Trophoblast cell (in vitro differentiated cells and primary cell): ENCODE results near the gene KIF25.

ENCODE experiments used
- DNase-seq, 2 donors: peaks; one replicate each; pipeline ENCODE4 v3.0.0-alpha.2; 2016
- H2AFZ ChIP-seq: 2 replicates; pipeline ENCODE4 v1.6.1; 2013; ENCODE audit warnings: low read length, moderate library complexity, mild to moderate bottlenecking; ENCODE audit not compliant: insufficient read depth, poor library complexity
- H2AK5ac ChIP-seq: 2 replicates; pipeline ENCODE4 v1.6.1; 2013; ENCODE audit warnings: mild to moderate bottlenecking, low read length
- H2BK120ac ChIP-seq: 2 replicates; pipeline ENCODE4 v1.6.1; 2013; ENCODE audit warnings: low read length, mild to moderate bottlenecking, moderate library complexity; ENCODE audit not compliant: insufficient read depth, poor library complexity
- H2BK12ac ChIP-seq: 2 replicates; pipeline ENCODE4 v1.6.1; 2013; ENCODE audit warnings: mild to moderate bottlenecking, low read length, moderate library complexity
- H2BK5ac ChIP-seq: 2 replicates; pipeline ENCODE4 v1.6.1; 2013; ENCODE audit warnings: low read length, low read depth, moderate library complexity, mild to moderate bottlenecking; ENCODE audit not compliant: poor library complexity
- H3K14ac ChIP-seq: 2 replicates; pipeline ENCODE4 v1.6.1; 2013; ENCODE audit warnings: mild to moderate bottlenecking, low read length
- H3K18ac ChIP-seq: 2 replicates; pipeline ENCODE4 v1.6.1; 2013; ENCODE audit warnings: mild to moderate bottlenecking, low read length
- H3K23ac ChIP-seq: 2 replicates; pipeline ENCODE4 v1.6.1; 2013; ENCODE audit warnings: low read length
- H3K27ac ChIP-seq: 2 replicates; pipeline ENCODE4 v1.5.1; 2013; ENCODE audit warnings: low read depth, mild to moderate bottlenecking, inconsistent platforms, low read length, moderate library complexity
- H3K27me3 ChIP-seq: 2 replicates; pipeline ENCODE4 v1.6.1; 2013; ENCODE audit warnings: inconsistent platforms, mild to moderate bottlenecking, low read length, moderate library complexity; ENCODE audit not compliant: insufficient read depth
- H3K36me3 ChIP-seq, 2 experiments: 1 replicate in 1 of 2; 2 replicates in 1 of 2; pipeline ENCODE4 v1.6.1; 2013; ENCODE audit warnings: low read length in 2 of 2, mild to moderate bottlenecking in 2 of 2, moderate library complexity in 1 of 2; ENCODE audit not compliant: insufficient read depth in 2 of 2, control insufficient read depth in 1 of 2
- H3K4ac ChIP-seq: 2 replicates; pipeline ENCODE4 v1.6.1; 2013; ENCODE audit warnings: low read depth, mild to moderate bottlenecking, low read length, moderate library complexity
- H3K4me1 ChIP-seq, 2 experiments: 1 replicate in 1 of 2; 2 replicates in 1 of 2; pipeline ENCODE4 v1.6.1; 2013; ENCODE audit warnings: low read length in 2 of 2, mild to moderate bottlenecking in 2 of 2, moderate library complexity in 1 of 2; ENCODE audit not compliant: insufficient read depth in 2 of 2, control insufficient read depth in 1 of 2
- H3K4me2 ChIP-seq: 2 replicates; pipeline ENCODE4 v1.6.1; 2013; ENCODE audit warnings: inconsistent platforms, mild to moderate bottlenecking, low read length, moderate library complexity
- H3K4me3 ChIP-seq: 2 replicates; pipeline ENCODE4 v1.5.1; 2013; ENCODE audit warnings: mild to moderate bottlenecking, low read depth, low read length, inconsistent platforms
- H3K79me1 ChIP-seq: one replicate; pipeline ENCODE4 v1.6.1; 2013; ENCODE audit warnings: low read length
- H3K79me2 ChIP-seq: 2 replicates; pipeline ENCODE4 v1.6.1; 2013; ENCODE audit warnings: low read length, mild to moderate bottlenecking; ENCODE audit not compliant: control insufficient read depth, insufficient read depth, poor library complexity
- H3K9ac ChIP-seq: 2 replicates; pipeline ENCODE4 v1.6.1; 2013; ENCODE audit warnings: mild to moderate bottlenecking, low read length
- H3K9me3 ChIP-seq: 2 replicates; pipeline ENCODE4 v1.6.1; 2013; ENCODE audit warnings: low read depth, mild to moderate bottlenecking, control low read depth, inconsistent platforms, low read length; ENCODE audit not compliant: insufficient read depth
- H4K12ac ChIP-seq: 2 replicates; pipeline ENCODE4 v1.6.1; 2013; ENCODE audit warnings: low read depth, mild to moderate bottlenecking, low read length, moderate library complexity
- H4K8ac ChIP-seq: 2 replicates; pipeline ENCODE4 v1.6.1; 2013; ENCODE audit warnings: low read depth, mild to moderate bottlenecking, low read length, moderate library complexity
- H4K91ac ChIP-seq: one replicate; pipeline ENCODE4 v1.6.1; 2013; ENCODE audit warnings: low read depth, mild to moderate bottlenecking, low read length, moderate library complexity
- WGBS: extraction: QIAGEN DNeasy Blood & Tissue Kit; methylation state at CpG from one replicate; pipeline ENCODE4 v1.1.7; 2013; ENCODE audit warnings: missing lambda C conversion rate; ENCODE audit not compliant: insufficient read length, insufficient coverage; ENCODE audit errors: extremely low coverage; 5-methylcytosine and 5-hydroxymethylcytosine counted together

The KIF25 gene

DNA sequence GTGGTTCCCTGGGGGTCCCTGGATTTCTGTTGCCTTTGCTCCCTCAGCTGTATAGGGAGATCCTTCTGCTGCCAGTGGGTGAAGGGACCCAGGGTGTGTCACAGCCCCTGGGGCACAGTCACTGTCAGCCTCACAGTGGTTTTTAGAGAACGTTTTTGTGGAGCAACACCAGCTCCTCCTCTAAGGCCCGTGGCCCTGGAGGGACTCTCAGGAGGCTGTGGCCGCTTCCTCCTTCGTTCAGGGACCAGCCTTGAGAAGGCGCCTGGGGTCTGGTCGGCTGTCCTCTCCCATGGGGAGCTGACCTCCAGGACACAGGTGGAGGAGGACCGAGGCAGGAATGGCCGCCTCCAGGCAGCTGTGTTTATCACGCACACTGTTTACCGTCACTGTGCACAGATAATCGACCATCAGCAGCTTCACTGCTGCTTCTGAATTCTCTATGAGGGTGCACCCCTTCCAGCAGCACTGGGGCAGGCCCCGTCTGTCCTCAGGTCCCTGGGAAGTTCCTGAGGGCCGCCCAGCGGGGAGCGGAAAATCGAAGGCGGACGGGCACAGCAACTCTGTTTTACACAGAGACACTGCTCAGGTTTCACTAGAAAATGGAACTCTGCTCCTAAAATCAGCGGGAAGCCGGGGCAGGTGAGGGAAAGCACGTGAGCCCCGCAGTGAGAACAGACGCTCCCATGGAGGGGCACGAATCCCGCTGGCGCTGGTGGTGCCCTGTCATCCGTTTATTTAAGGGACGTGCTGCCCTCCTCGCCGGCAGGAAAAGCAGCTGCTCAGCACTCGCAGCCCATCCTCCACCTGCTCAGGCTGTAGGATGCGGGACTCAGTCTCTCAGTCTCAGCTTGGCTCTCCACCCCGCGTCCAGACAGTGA is 92.0 kb downstream of the KIF25 start:
- H3K27me3 ChIP-seq = no peaks in the 10 kb centered on the region
- H3K9me3 ChIP-seq = peaks cover 6% of the 10 kb centered on the region
- H3K23ac ChIP-seq = no peak overlapping the region
- H3K4ac ChIP-seq = no peak overlapping the region
- H3K4me1 ChIP-seq = peaks cover 15 to 16% of the 10 kb centered on the region in 2 experiments
- no peak overlapping the region for H3K14ac ChIP-seq
- no peak overlapping the region for H4K8ac ChIP-seq
- no peak overlapping the region for H3K4me3 ChIP-seq
- no CpG with 5 or more reads among the region's 34 CpGs for WGBS
- H3K79me2 ChIP-seq = no peaks in the 10 kb centered on the region
- peaks cover 4% of the 10 kb centered on the region for H3K79me1 ChIP-seq
- no peak overlapping the region for H2AFZ ChIP-seq
- no peak overlapping the region for H3K4me2 ChIP-seq
- peak overlapping the region; percentile 3 for H2BK12ac ChIP-seq
- H3K36me3 ChIP-seq = no peaks in the 10 kb centered on the region
- no peak overlapping the region for H4K91ac ChIP-seq
- no peak overlapping the region for H3K9ac ChIP-seq
- no peak overlapping the region for H3K18ac ChIP-seq
- H2AK5ac ChIP-seq = no peak overlapping the region
- H2BK120ac ChIP-seq = no peak overlapping the region
- no peak overlapping the region for H4K12ac ChIP-seq
- peak; percentile 62 to 65 for DNase-seq
- no peak overlapping the region for H3K27ac ChIP-seq
- no peak overlapping the region for H2BK5ac ChIP-seq

DNA sequence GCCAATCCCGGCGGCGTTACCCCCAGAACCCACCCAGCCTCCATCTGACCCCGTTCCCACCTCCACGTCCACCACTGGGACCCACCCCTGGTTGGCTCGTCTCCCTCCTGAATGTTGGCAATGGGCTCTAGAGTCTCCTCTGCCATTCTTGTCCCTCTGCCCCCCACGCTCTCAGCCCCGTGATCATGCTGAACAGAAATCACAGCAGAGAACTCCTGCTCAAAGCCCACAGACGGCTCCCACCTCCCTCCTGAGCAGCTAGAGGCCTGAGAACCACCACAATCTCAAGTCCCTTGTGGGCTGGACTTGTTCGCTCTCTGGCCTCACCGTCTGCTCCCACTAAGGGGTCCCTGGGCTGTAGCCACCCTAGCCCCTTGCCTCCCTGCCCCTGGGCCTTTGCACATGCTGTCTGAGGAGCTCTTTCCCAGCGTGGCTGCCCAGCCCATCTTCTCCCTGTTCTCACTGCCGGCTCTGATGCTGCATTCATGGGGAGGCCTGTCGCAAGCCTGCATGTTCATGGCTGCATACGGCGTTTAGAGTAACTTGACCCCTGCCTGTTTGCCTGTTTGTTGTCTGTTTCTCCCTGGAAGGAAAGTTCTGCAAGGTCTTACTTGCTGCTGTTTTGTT is 92.7 kb downstream of the KIF25 start:
- no CpG with 5 or more reads among the region's 16 CpGs for WGBS
- no peak for DNase-seq
- peaks cover 6% of the 10 kb centered on the region for H3K9me3 ChIP-seq

DNA sequence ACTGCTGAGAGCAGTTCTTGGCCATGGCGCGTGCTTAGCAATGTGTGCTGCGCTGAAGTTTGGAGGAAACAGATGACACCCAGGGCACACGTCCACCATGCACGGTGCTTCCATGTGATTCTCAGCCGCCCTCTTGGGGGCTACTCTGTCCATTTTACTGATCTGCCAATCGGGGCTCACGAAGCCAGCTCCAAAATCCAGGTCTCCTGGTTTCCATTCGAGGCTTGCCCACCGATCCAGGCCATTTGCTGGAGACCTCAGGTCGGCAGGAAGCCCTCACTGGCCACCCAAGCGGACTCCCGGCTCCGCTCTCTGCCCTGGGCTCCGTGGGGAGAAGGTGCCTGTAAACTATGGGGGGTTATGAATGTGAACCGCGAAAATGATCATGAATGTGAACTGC is 93.2 kb downstream of the KIF25 start:
- Histone ChIP-seq H4K8ac (no peak overlapping the region), H3K27ac (no peak overlapping the region), H3K36me3 (no peaks in the 10 kb centered on the region), H3K79me2 (no peaks in the 10 kb centered on the region), H3K9me3 (peaks cover 6% of the 10 kb centered on the region), H4K91ac (no peak overlapping the region), H3K27me3 (no peaks in the 10 kb centered on the region), H3K18ac (no peak overlapping the region), H2BK5ac (no peak overlapping the region), H3K79me1 (peaks cover 4% of the 10 kb centered on the region), H3K23ac (no peak overlapping the region), H3K4me3 (no peak overlapping the region), H2BK12ac (no peak overlapping the region), H3K14ac (no peak overlapping the region), H3K9ac (no peak overlapping the region), H2AFZ (no peak overlapping the region), H4K12ac (no peak overlapping the region), H3K4ac (no peak overlapping the region), H2BK120ac (no peak overlapping the region), H3K4me1 (peaks cover 15 to 16% of the 10 kb centered on the region in 2 experiments), H2AK5ac (no peak overlapping the region), H3K4me2 (no peak overlapping the region)
- DNase-seq = no peak
- WGBS = no CpG with 5 or more reads among the region's 17 CpGs

More for the DNA sequence above, 92.7 kb downstream of the KIF25 start:
- Histone ChIP-seq H3K4ac (no peak overlapping the region), H3K14ac (no peak overlapping the region), H4K91ac (no peak overlapping the region), H2BK12ac (no peak overlapping the region), H3K4me2 (no peak overlapping the region), H2AFZ (no peak overlapping the region), H3K27me3 (no peaks in the 10 kb centered on the region), H2BK120ac (no peak overlapping the region), H3K36me3 (no peaks in the 10 kb centered on the region), H2AK5ac (no peak overlapping the region), H3K79me1 (peaks cover 4% of the 10 kb centered on the region), H4K8ac (no peak overlapping the region), H3K4me3 (no peak overlapping the region), H3K79me2 (no peaks in the 10 kb centered on the region), H3K23ac (no peak overlapping the region), H3K9ac (no peak overlapping the region), H3K18ac (no peak overlapping the region), H4K12ac (no peak overlapping the region), H3K4me1 (peaks cover 15 to 16% of the 10 kb centered on the region in 2 experiments), H3K27ac (no peak overlapping the region), H2BK5ac (no peak overlapping the region)

DNA sequence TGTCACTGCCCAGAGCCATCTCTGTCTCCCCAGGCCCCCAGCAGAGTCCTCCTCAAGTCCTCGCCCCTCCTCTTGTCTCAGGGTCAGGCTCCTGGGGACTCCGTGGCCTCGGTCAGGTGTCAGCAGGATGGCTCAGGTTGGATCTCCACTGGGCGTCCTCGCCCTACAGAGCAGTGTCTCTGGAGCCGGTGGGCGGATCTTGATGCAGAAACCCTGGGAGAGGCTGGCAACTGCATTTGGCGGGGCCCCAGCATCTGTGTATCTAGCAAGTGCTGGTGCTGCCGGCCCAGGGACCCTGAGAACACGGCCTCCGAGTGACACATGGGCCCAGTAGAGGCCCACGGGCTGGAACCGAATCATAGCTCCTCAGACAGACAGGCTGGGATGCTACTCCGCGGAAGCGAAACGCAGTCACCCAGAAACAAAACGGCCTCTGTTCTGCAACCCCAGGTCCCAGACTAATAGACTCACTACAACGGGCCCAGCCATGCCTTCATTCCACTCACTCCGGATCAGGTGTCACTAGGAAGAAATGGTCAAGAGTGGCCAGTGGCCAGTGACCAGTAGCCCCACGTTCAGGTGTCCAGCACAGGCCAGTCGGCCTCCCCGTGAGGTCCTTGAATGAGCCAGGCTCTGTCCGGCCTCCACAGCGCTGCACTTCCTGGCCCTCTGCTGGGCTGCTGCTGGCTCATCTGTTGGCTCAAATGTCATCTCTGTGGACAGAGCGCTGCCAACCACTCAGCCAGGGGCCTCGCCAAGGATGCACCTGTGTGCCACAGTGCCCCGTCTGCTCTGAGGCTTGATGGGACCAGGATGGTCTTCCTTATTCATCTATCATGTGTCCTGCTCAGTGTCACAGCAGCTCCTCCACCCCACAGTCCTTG is 94.2 kb downstream of the KIF25 start:
- Histone ChIP-seq H2BK5ac (no peak overlapping the region), H3K79me2 (no peaks in the 10 kb centered on the region), H3K18ac (no peak overlapping the region), H2AFZ (no peak overlapping the region), H4K91ac (no peak overlapping the region), H3K27ac (no peak overlapping the region), H3K4me3 (no peak overlapping the region), H3K4me2 (no peak overlapping the region), H3K9ac (no peak overlapping the region), H3K14ac (no peak overlapping the region), H3K27me3 (no peaks in the 10 kb centered on the region), H3K4me1 (peaks cover 15 to 16% of the 10 kb centered on the region in 2 experiments), H3K79me1 (peaks cover 4% of the 10 kb centered on the region), H4K8ac (no peak overlapping the region), H3K23ac (no peak overlapping the region), H2BK120ac (no peak overlapping the region), H3K36me3 (no peaks in the 10 kb centered on the region), H2AK5ac (no peak overlapping the region), H3K4ac (no peak overlapping the region), H3K9me3 (peaks cover 3% of the 10 kb centered on the region), H2BK12ac (no peak overlapping the region), H4K12ac (no peak overlapping the region)
- WGBS = no CpG with 5 or more reads among the region's 28 CpGs
- DNase-seq = no peak
